Stromal cell of bone marrow (primary cell): ENCODE results near the gene TYSND1.
"Not testable (repeated sequence)": the region's sequence is repeated elsewhere in the genome, so short reads cannot be mapped to it uniquely, and the experiment has no call there.

Source experiments
- DNase-seq: peaks from one replicate; pipeline ENCODE4 v3.0.0-alpha.2; 2012; ENCODE audit warnings: low read depth

Gene TYSND1

GRCh38 chr10:70163448-70163847 is 16.9 kb upstream of the TYSND1 start:
- no peak for DNase-seq

GRCh38 chr10:70162892-70163201 is 16.3 kb upstream of the TYSND1 start:
- no peak for DNase-seq

GRCh38 chr10:70162151-70162891 is 15.8 kb upstream of the TYSND1 start:
- no peak for DNase-seq

- DNase-seq = no peak
These were observed 14.3 kb upstream of the TYSND1 start for GRCh38 chr10:70160798-70161197.

- DNase-seq = not testable (repeated sequence)
These were observed 12.9 kb upstream of the TYSND1 start for GRCh38 chr10:70159366-70159765.

- no peak for DNase-seq
These were observed 11.6 kb upstream of the TYSND1 start for GRCh38 chr10:70158113-70158512.

- DNase-seq = no peak
These were observed 8.8 kb upstream of the TYSND1 start for GRCh38 chr10:70155255-70155838.

- DNase-seq = no peak
These were observed 2.0 kb upstream of the TYSND1 start for GRCh38 chr10:70148516-70148915.

- no peak for DNase-seq
These were observed 742 bp upstream of the TYSND1 start for GRCh38 chr10:70147259-70147625.

- no peak for DNase-seq
These were observed 623 bp downstream of the TYSND1 start for GRCh38 chr10:70145666-70146488.

- no peak for DNase-seq
These were observed 1.3 kb downstream of the TYSND1 start for GRCh38 chr10:70145166-70145665.

GRCh38 chr10:70144372-70145110 is 2.0 kb downstream of the TYSND1 start:
- DNase-seq = no peak

GRCh38 chr10:70142555-70142954 is 3.9 kb downstream of the TYSND1 start:
- DNase-seq = no peak

- DNase-seq = no peak
These were observed 6.2 kb downstream of the TYSND1 start for GRCh38 chr10:70140297-70140696.

GRCh38 chr10:70139997-70140250 is 6.6 kb downstream of the TYSND1 start:
- no peak for DNase-seq

GRCh38 chr10:70139151-70139996 is 7.1 kb downstream of the TYSND1 start:
- no peak for DNase-seq

- no peak for DNase-seq
These were observed 8.3 kb downstream of the TYSND1 start for GRCh38 chr10:70137927-70138883.

GRCh38 chr10:70137135-70137534 is 9.4 kb downstream of the TYSND1 start:
- DNase-seq = no peak

- DNase-seq = no peak
These were observed 10.8 kb downstream of the TYSND1 start for GRCh38 chr10:70135684-70136083.

- no peak for DNase-seq
These were observed 11.5 kb downstream of the TYSND1 start for GRCh38 chr10:70135046-70135445.
